HCT116 (cell line): Measurements from ENCODE around the gene TCP11L1. TPM values are rescaled to one million over a fixed set of nuclear protein-coding genes. Genes with fewer than 3 reads are reported as not detected.

Experiments
- ATAC-seq: fragments of 200-7000 bp; cut with Tn5 transposase; 2 replicates; pipeline ENCODE4 v1.9.1; 2020; ENCODE audit warnings: mild to moderate bottlenecking, moderate library complexity
- BruUV-seq: library from RNA; stranded (reverse); fragments of 400-500 nt; replicated peaks from 2 replicates; lab custom pipeline; 2021; lab: Mats Ljungman, UMichigan
- CTCF ChIA-PET: fragments of 300-600 bp; sonication (Branson Sonifier 250); formaldehyde crosslinking; loops from one replicate; lab custom pipeline; 2021; ENCODE audit warnings: antibody characterized with exemption; lab: Charles Lee
- POLR2A ChIA-PET: fragments of 300-600, 350-600 bp; sonication (Branson Sonifier 250); formaldehyde crosslinking; loops from one replicate; lab custom pipeline; 2021; ENCODE audit warnings: antibody characterized with exemption; lab: Charles Lee
- RAD21 ChIA-PET, 2 experiments: fragments of 300-600 bp; sonication (Branson Sonifier 250); formaldehyde crosslinking; loops; one replicate each; lab custom pipeline; 2023; ENCODE audit warnings: low total read pairs in 2 of 2; ENCODE audit not compliant: uncharacterized antibody in 2 of 2, unreplicated experiment in 2 of 2, low non-redundant PET in 1 of 2; lab: Charles Lee
- DNase-seq: peaks from one replicate; pipeline ENCODE4 v3.0.0-alpha.2; 2010; ENCODE audit warnings: low read depth, low spot score
- H2AFZ ChIP-seq: fragments of 200-600 bp; shearing (Covaris generic), sonication (generic); 2 replicates; pipeline ENCODE4 v1.6.1; 2017; ENCODE audit warnings: low read depth, mixed run types, mixed read lengths, antibody characterized with exemption, low read length; ENCODE audit not compliant: poor library complexity, severe bottlenecking
- H3K27ac ChIP-seq: 2 replicates; pipeline ENCODE4 v1.5.1; 2012; ENCODE audit warnings: low read depth, low read length
- H3K27me3 ChIP-seq: fragments of 200-600 bp; sonication (generic); 2 replicates; pipeline ENCODE4 v1.6.1; 2016; ENCODE audit warnings: mixed run types, low read length, mixed read lengths; ENCODE audit not compliant: insufficient read depth
- H3K36me3 ChIP-seq, 2 experiments: fragments of 200-500 bp in 1 of 2; fragments of 200-600 bp in 1 of 2; sonication (Bioruptor generic) in 1 of 2; sonication (generic) in 1 of 2; 2 replicates each; pipeline versions ENCODE4 v1.5.1 to v1.6.1; 2014 to 2016; ENCODE audit warnings: low read length in 2 of 2, inconsistent platforms in 1 of 2, mixed read lengths in 1 of 2, mixed run types in 1 of 2; ENCODE audit not compliant: insufficient read depth in 2 of 2, control insufficient read depth in 1 of 2
- H3K4me1 ChIP-seq, 2 experiments: fragments of 200-600 bp in 1 of 2; sonication (generic) in 1 of 2; 2 replicates each; pipeline versions ENCODE4 v1.5.1 to v1.6.1; 2012 to 2017; ENCODE audit warnings: low read length in 2 of 2, inconsistent platforms in 1 of 2, mild to moderate bottlenecking in 1 of 2, mixed read lengths in 1 of 2, mixed run types in 1 of 2, moderate library complexity in 1 of 2; ENCODE audit not compliant: insufficient read depth in 2 of 2, control insufficient read depth in 1 of 2
- H3K4me2 ChIP-seq: fragments of 200-600 bp; sonication (generic); 2 replicates; pipeline ENCODE4 v1.6.1; 2017; ENCODE audit warnings: mixed run types, low read length, mixed read lengths
- H3K4me3 ChIP-seq, 2 experiments: fragments of 200-600 bp in 1 of 2; sonication (generic) in 1 of 2; replicated peaks in 1 of 2; 2 replicates each; pipeline ENCODE4 v1.5.1; 2011 to 2016; ENCODE audit warnings: low read length in 2 of 2, control low read depth in 1 of 2, low read depth in 1 of 2, mild to moderate bottlenecking in 1 of 2, mixed read lengths in 1 of 2, mixed run types in 1 of 2
- H3K79me2 ChIP-seq: fragments of 200-600 bp; sonication (generic); 2 replicates; pipeline ENCODE4 v1.6.1; 2017; ENCODE audit warnings: mild to moderate bottlenecking, mixed run types, low read length, moderate library complexity, mixed read lengths; ENCODE audit not compliant: insufficient read depth
- H3K9ac ChIP-seq: fragments of 200-600 bp; sonication (generic); 2 replicates; pipeline ENCODE4 v1.6.1; 2016; ENCODE audit warnings: low read length, mixed read lengths
- H3K9me2 ChIP-seq: fragments of 200-600 bp; sonication (generic), shearing (Covaris generic); 2 replicates; pipeline ENCODE4 v1.6.1; 2017; ENCODE audit warnings: mixed run types, mild to moderate bottlenecking, moderate library complexity; ENCODE audit not compliant: insufficient read depth
- H3K9me3 ChIP-seq, 2 experiments: fragments of 200-500 bp in 1 of 2; fragments of 200-600 bp in 1 of 2; sonication (Bioruptor generic) in 1 of 2; sonication (generic) in 1 of 2; 2 replicates each; pipeline ENCODE4 v1.6.1; 2014 to 2017; ENCODE audit warnings: low read length in 2 of 2, mixed read lengths in 2 of 2, inconsistent platforms in 1 of 2, low read depth in 1 of 2, mild to moderate bottlenecking in 1 of 2, mixed run types in 1 of 2, moderate library complexity in 1 of 2; ENCODE audit not compliant: control insufficient read depth in 1 of 2, insufficient read depth in 1 of 2
- H4K20me1 ChIP-seq: fragments of 200-600 bp; sonication (generic), shearing (Covaris generic); 2 replicates; pipeline ENCODE4 v1.6.1; 2017; ENCODE audit warnings: mixed run types, mild to moderate bottlenecking, moderate library complexity; ENCODE audit not compliant: insufficient read depth
- ATF3 ChIP-seq: IDR thresholded peaks from 2 replicates; pipeline ENCODE4 v1.6.1; 2012
- CBX3 ChIP-seq: IDR thresholded peaks from 2 replicates; pipeline ENCODE4 v1.6.1; 2012; ENCODE audit warnings: low read depth
- CTCF ChIP-seq, 3 experiments: fragments of 200-600 bp in 1 of 3; sonication (generic) in 1 of 3; IDR thresholded peaks in 2 of 3; conservative IDR thresholded peaks in 1 of 3; 2 replicates each; pipeline ENCODE4 v1.5.1; 2012 to 2017; ENCODE audit warnings: low read depth in 2 of 3, low read length in 2 of 3, antibody characterized with exemption in 1 of 3, borderline replicate concordance in 1 of 3, control low read depth in 1 of 3, mild to moderate bottlenecking in 1 of 3, mixed read lengths in 1 of 3, mixed run types in 1 of 3, moderate library complexity in 1 of 3; ENCODE audit not compliant: insufficient read depth in 1 of 3
- ELF1 ChIP-seq: IDR thresholded peaks from 2 replicates; pipeline ENCODE4 v1.6.1; 2012; ENCODE audit warnings: low read depth, borderline replicate concordance
- EZH2phosphoT487 ChIP-seq: fragments of 200-600 bp; IDR thresholded peaks from 2 replicates; pipeline ENCODE4 v1.6.1; 2018; ENCODE audit warnings: antibody characterized with exemption, borderline replicate concordance
- FOSL1 ChIP-seq: IDR thresholded peaks from 2 replicates; pipeline ENCODE4 v1.6.1; 2012; ENCODE audit warnings: low read depth
- JUND ChIP-seq: IDR thresholded peaks from 2 replicates; pipeline ENCODE4 v1.6.1; 2012
- POLR2AphosphoS5 ChIP-seq: IDR thresholded peaks from 2 replicates; pipeline ENCODE4 v1.6.1; 2011; ENCODE audit warnings: mild to moderate bottlenecking, low read depth, low read length, moderate library complexity
- RAD21 ChIP-seq: IDR thresholded peaks from 2 replicates; pipeline ENCODE4 v1.6.1; 2012; ENCODE audit warnings: low read depth, mild to moderate bottlenecking
- SP1 ChIP-seq: IDR thresholded peaks from 2 replicates; pipeline ENCODE4 v1.6.1; 2012; ENCODE audit warnings: low read depth
- SRF ChIP-seq: IDR thresholded peaks from 2 replicates; pipeline ENCODE4 v1.6.1; 2012; ENCODE audit warnings: low read depth
- ZBTB33 ChIP-seq: IDR thresholded peaks from 2 replicates; pipeline ENCODE4 v1.6.1; 2011; ENCODE audit warnings: mild to moderate bottlenecking, low read length, moderate library complexity; ENCODE audit not compliant: insufficient replicate concordance; ENCODE audit errors: extremely low read depth
- ZFX ChIP-seq: fragments of 450-650 bp; IDR thresholded peaks from 2 replicates; pipeline ENCODE4 v1.6.1; 2017
- intact Hi-C: fragments of 100-400 bp; cut with micrococcal nuclease; formaldehyde crosslinking; loops from 2 replicates; pipeline ENCODE4 v1.10.0; 2022
- total RNA-seq: library from RNA; stranded (reverse); gene quantifications from one replicate; pipeline ENCODE4 v1.2.1, GENCODE V29; 2021; ENCODE audit not compliant: unreplicated experiment

The TCP11L1 gene
- total RNA-seq, 1 experiment from 2014 or later = 12.0 TPM

GRCh38 chr11:33057284-33057683 lies 17.9 kb downstream of the TCP11L1 start:
- no peaks in the 10 kb centered on the region for H3K27me3 ChIP-seq
- TF ChIP-seq ATF3 = no peak
- TF ChIP-seq POLR2AphosphoS5 = no peak
- TF ChIP-seq SRF = no peak
- TF ChIP-seq EZH2phosphoT487 = no peak
- no peak for TF ChIP-seq JUND
- TF ChIP-seq ZBTB33 = no peak
- no peak for TF ChIP-seq RAD21
- TF ChIP-seq ELF1 = no peak
- no peak for TF ChIP-seq SP1
- no peak for TF ChIP-seq CTCF (IDR thresholded peaks at IDR 0.05 in 2 of 3, conservative IDR thresholded peaks at IDR 0.05 in 1 of 3; ENCODE audit: borderline replicate concordance in 1 of 3, insufficient read depth in 1 of 3, low read depth in 2 of 3, low read length in 2 of 3)
- TF ChIP-seq ZFX = no peak
- TF ChIP-seq FOSL1 = no peak
- TF ChIP-seq CBX3 = no peak
- intact Hi-C loops = no loop called here
- no peaks in the 10 kb centered on the region for H3K9me3 ChIP-seq
- no peaks in the 10 kb centered on the region for H4K20me1 ChIP-seq
- H3K9me2 ChIP-seq = no peaks in the 10 kb centered on the region
- H3K4me3 ChIP-seq = no peak overlapping the region
- no peak overlapping the region for H3K27ac ChIP-seq
- BruUV-seq = no TSS peak
- H3K4me2 ChIP-seq = no peak overlapping the region
- peaks cover 17 to 28% of the 10 kb centered on the region in 2 experiments for H3K4me1 ChIP-seq
- no peak overlapping the region for H2AFZ ChIP-seq
- ChIA-PET RAD21 (no interaction called here), POLR2A (no interaction called here), CTCF (interaction anchor here (1.3 kb wide), 1 partner anchor 8 kb away, joined by 4 read pairs; no protein-coding TSS in a partner anchor)
- H3K79me2 ChIP-seq = no peaks in the 10 kb centered on the region
- H3K9ac ChIP-seq = no peak overlapping the region
- no peaks in the 10 kb centered on the region for H3K36me3 ChIP-seq
- ATAC-seq (no peak), DNase-seq (no peak)
